22Rv1 (cell line): ENCODE measurements around the gene WNT7A.

Source experiments
- ZFX ChIP-seq: fragments of 450-650 bp; IDR thresholded peaks from 2 replicates; pipeline ENCODE4 v1.6.1; 2017; ENCODE audit warnings: antibody characterized with exemption, borderline replicate concordance
- TF ChIP-seq, protein P1 (sequence below): fragments of 450-650 bp; IDR thresholded peaks from 2 replicates; pipeline ENCODE4 v1.5.1; 2017; ENCODE audit warnings: mild to moderate bottlenecking

GRCh38 chr3:13851091-13851849 is 28.6 kb downstream of the WNT7A start:
- TF ChIP-seq, protein P1, sequence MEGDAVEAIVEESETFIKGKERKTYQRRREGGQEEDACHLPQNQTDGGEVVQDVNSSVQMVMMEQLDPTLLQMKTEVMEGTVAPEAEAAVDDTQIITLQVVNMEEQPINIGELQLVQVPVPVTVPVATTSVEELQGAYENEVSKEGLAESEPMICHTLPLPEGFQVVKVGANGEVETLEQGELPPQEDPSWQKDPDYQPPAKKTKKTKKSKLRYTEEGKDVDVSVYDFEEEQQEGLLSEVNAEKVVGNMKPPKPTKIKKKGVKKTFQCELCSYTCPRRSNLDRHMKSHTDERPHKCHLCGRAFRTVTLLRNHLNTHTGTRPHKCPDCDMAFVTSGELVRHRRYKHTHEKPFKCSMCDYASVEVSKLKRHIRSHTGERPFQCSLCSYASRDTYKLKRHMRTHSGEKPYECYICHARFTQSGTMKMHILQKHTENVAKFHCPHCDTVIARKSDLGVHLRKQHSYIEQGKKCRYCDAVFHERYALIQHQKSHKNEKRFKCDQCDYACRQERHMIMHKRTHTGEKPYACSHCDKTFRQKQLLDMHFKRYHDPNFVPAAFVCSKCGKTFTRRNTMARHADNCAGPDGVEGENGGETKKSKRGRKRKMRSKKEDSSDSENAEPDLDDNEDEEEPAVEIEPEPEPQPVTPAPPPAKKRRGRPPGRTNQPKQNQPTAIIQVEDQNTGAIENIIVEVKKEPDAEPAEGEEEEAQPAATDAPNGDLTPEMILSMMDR: no peak
- TF ChIP-seq ZFX: no peak
